ENCODE data around the gene FTCD.

FTCD gene

GRCh38 chr21:46131838-46132651 is 23.3 kb downstream of the FTCD start:
- TF ChIP-seq CTCF (conservative IDR thresholded peaks at IDR 0.05): no peak
- H3K27ac ChIP-seq: no peak overlapping the region

- no peak for TF ChIP-seq CTCF (conservative IDR thresholded peaks at IDR 0.05)
- no peak overlapping the region for H3K27ac ChIP-seq
Measured at GRCh38 chr21:46131588-46131837, 23.9 kb downstream of the FTCD start.

- H3K27ac ChIP-seq: no peak overlapping the region
- no peak for TF ChIP-seq CTCF (conservative IDR thresholded peaks at IDR 0.05)
Measured at GRCh38 chr21:46130831-46131587, 24.4 kb downstream of the FTCD start.

GRCh38 chr21:46129846-46130651 is 25.3 kb downstream of the FTCD start:
- no peak overlapping the region for H3K27ac ChIP-seq
- TF ChIP-seq CTCF (conservative IDR thresholded peaks at IDR 0.05): no peak

GRCh38 chr21:46128933-46129571 is 26.3 kb downstream of the FTCD start:
- TF ChIP-seq CTCF (conservative IDR thresholded peaks at IDR 0.05): no peak
- H3K27ac ChIP-seq: no peak overlapping the region

GRCh38 chr21:46128106-46128932 is 27.1 kb downstream of the FTCD start:
- no peak overlapping the region for H3K27ac ChIP-seq
- TF ChIP-seq CTCF (conservative IDR thresholded peaks at IDR 0.05): no peak
